Upper lobe of left lung (tissue), 4 donors: ENCODE results near the gene PNN.

Experiments
- EP300 ChIP-seq, 4 donors: sonication (generic); formaldehyde crosslinking; IDR thresholded peaks; one replicate each; pipeline ENCODE4 v1.5.1; 2017; ENCODE audit warnings: antibody characterized with exemption in 4 of 4, control low read depth in 2 of 4
- POLR2A ChIP-seq, 4 donors: fragments of 450-650 bp; IDR thresholded peaks; one replicate each; pipeline ENCODE4 v1.5.1; 2016 to 2017; ENCODE audit warnings: antibody characterized with exemption in 4 of 4, mild to moderate bottlenecking in 2 of 4
- TF ChIP-seq, protein P1 (sequence below), 6 experiments: fragments of 450-650 bp in 4 of 6; fragments of 200-600 bp in 2 of 6; sonication (generic) in 2 of 6; IDR thresholded peaks; one replicate each; pipeline ENCODE4 v1.5.1; 2016 to 2019; ENCODE audit warnings: antibody characterized with exemption in 6 of 6

DNA sequence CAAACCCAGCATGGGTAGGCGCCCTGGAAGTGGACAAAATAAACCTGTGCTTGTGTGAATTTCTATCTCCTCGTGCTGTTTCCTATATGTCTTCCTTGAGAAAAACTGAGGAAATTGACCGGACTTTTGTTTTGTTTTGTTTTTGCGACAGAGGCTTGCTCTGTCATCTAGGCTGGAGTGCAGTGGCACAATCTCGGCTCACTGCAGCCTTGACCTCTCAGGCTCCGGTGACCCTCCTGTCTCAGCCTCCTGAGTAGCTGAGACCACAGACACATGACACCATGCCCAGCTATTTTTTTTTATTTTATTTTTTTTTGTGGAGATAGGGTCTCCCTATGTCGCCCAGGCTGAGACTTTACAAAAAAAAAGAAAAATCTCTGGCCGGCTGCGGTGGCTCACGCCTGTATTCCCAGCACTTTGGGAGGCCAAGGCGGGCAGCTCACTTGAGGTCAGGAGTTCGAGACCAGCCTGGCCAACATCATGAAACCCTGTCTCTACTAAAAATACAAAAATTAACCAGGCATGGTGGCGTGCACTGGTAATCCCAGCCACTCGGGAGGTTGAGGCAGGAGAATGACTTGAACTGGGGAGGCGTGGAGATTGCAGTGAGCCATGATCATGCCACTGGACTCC lies 36.2 kb downstream of the PNN start:
- no peak for TF ChIP-seq POLR2A (IDR thresholded peaks at IDR 0.05)
- TF ChIP-seq, protein P1, sequence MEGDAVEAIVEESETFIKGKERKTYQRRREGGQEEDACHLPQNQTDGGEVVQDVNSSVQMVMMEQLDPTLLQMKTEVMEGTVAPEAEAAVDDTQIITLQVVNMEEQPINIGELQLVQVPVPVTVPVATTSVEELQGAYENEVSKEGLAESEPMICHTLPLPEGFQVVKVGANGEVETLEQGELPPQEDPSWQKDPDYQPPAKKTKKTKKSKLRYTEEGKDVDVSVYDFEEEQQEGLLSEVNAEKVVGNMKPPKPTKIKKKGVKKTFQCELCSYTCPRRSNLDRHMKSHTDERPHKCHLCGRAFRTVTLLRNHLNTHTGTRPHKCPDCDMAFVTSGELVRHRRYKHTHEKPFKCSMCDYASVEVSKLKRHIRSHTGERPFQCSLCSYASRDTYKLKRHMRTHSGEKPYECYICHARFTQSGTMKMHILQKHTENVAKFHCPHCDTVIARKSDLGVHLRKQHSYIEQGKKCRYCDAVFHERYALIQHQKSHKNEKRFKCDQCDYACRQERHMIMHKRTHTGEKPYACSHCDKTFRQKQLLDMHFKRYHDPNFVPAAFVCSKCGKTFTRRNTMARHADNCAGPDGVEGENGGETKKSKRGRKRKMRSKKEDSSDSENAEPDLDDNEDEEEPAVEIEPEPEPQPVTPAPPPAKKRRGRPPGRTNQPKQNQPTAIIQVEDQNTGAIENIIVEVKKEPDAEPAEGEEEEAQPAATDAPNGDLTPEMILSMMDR (IDR thresholded peaks at IDR 0.05), result no peak
- no peak for TF ChIP-seq EP300 (IDR thresholded peaks at IDR 0.05)
